NCI-H1092 treated with DMSO at 0.1 percent for 48 hours (cell line): ENCODE measurements around the gene CDADC1.
"Not testable (repeated sequence)": the region's sequence is repeated elsewhere in the genome, so short reads cannot be mapped to it uniquely, and the experiment has no call there.

Experiments
- DNase-seq: peaks from one replicate; lab custom pipeline; 2025; lab: John Stamatoyannopoulos, UW

The CDADC1 gene

GRCh38 chr13:49238621-49239020 is 9.1 kb upstream of the CDADC1 start:
- no peak for DNase-seq

GRCh38 chr13:49240017-49240416 is 7.7 kb upstream of the CDADC1 start:
- DNase-seq = no peak

- no peak for DNase-seq
Measured at GRCh38 chr13:49241296-49241695, 6.4 kb upstream of the CDADC1 start.

GRCh38 chr13:49245101-49245500 is 2.6 kb upstream of the CDADC1 start:
- no peak for DNase-seq

GRCh38 chr13:49246850-49247642 is 679 bp upstream of the CDADC1 start:
- no peak for DNase-seq

GRCh38 chr13:49248622-49249002 is 887 bp downstream of the CDADC1 start:
- no peak for DNase-seq

GRCh38 chr13:49251326-49251725 is 3.6 kb downstream of the CDADC1 start:
- DNase-seq = no peak

- DNase-seq = no peak
Measured at GRCh38 chr13:49253310-49253709, 5.6 kb downstream of the CDADC1 start.

GRCh38 chr13:49254007-49254406 is 6.3 kb downstream of the CDADC1 start:
- no peak for DNase-seq

GRCh38 chr13:49256841-49257240 is 9.1 kb downstream of the CDADC1 start:
- DNase-seq = no peak

GRCh38 chr13:49258089-49258796 is 10.5 kb downstream of the CDADC1 start:
- no peak for DNase-seq

GRCh38 chr13:49259586-49259985 is 11.9 kb downstream of the CDADC1 start:
- DNase-seq = no peak

GRCh38 chr13:49262634-49263033 is 14.9 kb downstream of the CDADC1 start:
- no peak for DNase-seq

GRCh38 chr13:49265822-49266221 is 18.1 kb downstream of the CDADC1 start:
- no peak for DNase-seq

- no peak for DNase-seq
Measured at GRCh38 chr13:49271264-49271663, 23.5 kb downstream of the CDADC1 start.

GRCh38 chr13:49272296-49272695 is 24.6 kb downstream of the CDADC1 start:
- no peak for DNase-seq

- DNase-seq = no peak
Measured at GRCh38 chr13:49278211-49278610, 30.5 kb downstream of the CDADC1 start.

- DNase-seq = no peak
Measured at GRCh38 chr13:49279112-49279511, 31.4 kb downstream of the CDADC1 start.

GRCh38 chr13:49279885-49280284 is 32.2 kb downstream of the CDADC1 start:
- DNase-seq = no peak

- DNase-seq = no peak
Measured at GRCh38 chr13:49287995-49288394, 40.3 kb downstream of the CDADC1 start.

GRCh38 chr13:49288458-49288857 is 40.7 kb downstream of the CDADC1 start:
- no peak for DNase-seq

GRCh38 chr13:49292742-49293486 is 45.2 kb downstream of the CDADC1 start:
- DNase-seq = peak; percentile 70

GRCh38 chr13:49294723-49295122 is 47.0 kb downstream of the CDADC1 start:
- DNase-seq = not testable (repeated sequence)
